ENCODE data around the gene RAB42.
"Not testable (repeated sequence)": the region's sequence is repeated elsewhere in the genome, so short reads cannot be mapped to it uniquely, and the experiment has no call there.

The RAB42 gene

GRCh38 chr1:28586585-28587391 lies 5.3 kb upstream of the RAB42 start:
- DNase-seq (ENCODE audit: low read depth in 2 of 2): not testable (repeated sequence)

- DNase-seq (ENCODE audit: low read depth in 2 of 2): no peak
Measured at GRCh38 chr1:28592321-28593071, 431 bp downstream of the RAB42 start.

- DNase-seq (ENCODE audit: low read depth in 2 of 2): not testable (repeated sequence)
Measured at GRCh38 chr1:28593988-28594356, 1.9 kb downstream of the RAB42 start.

GRCh38 chr1:28594686-28595411 lies 2.8 kb downstream of the RAB42 start:
- DNase-seq (ENCODE audit: low read depth in 2 of 2): not testable (repeated sequence)

- DNase-seq (ENCODE audit: low read depth in 2 of 2): no peak
Measured at GRCh38 chr1:28595412-28596191, 3.5 kb downstream of the RAB42 start.

GRCh38 chr1:28596276-28596675 lies 4.2 kb downstream of the RAB42 start:
- not testable (repeated sequence) for DNase-seq (ENCODE audit: low read depth in 2 of 2)

GRCh38 chr1:28601696-28602095 lies 9.6 kb downstream of the RAB42 start:
- DNase-seq (ENCODE audit: low read depth in 2 of 2): no peak

- no peak for DNase-seq (ENCODE audit: low read depth in 2 of 2)
Measured at GRCh38 chr1:28602536-28603439, 10.7 kb downstream of the RAB42 start.

- no peak for DNase-seq (ENCODE audit: low read depth in 2 of 2)
Measured at GRCh38 chr1:28604411-28604810, 12.3 kb downstream of the RAB42 start.

- no peak for DNase-seq (ENCODE audit: low read depth in 2 of 2)
Measured at GRCh38 chr1:28604962-28605361, 12.9 kb downstream of the RAB42 start.

GRCh38 chr1:28606771-28607170 lies 14.7 kb downstream of the RAB42 start:
- DNase-seq (ENCODE audit: low read depth in 2 of 2): no peak

- DNase-seq (ENCODE audit: low read depth in 2 of 2): no peak
Measured at GRCh38 chr1:28613175-28613574, 21.1 kb downstream of the RAB42 start.

GRCh38 chr1:28631713-28632112 lies 39.6 kb downstream of the RAB42 start:
- no peak for DNase-seq (ENCODE audit: low read depth in 2 of 2)

- DNase-seq (ENCODE audit: low read depth in 2 of 2): no peak
Measured at GRCh38 chr1:28632560-28632959, 40.5 kb downstream of the RAB42 start.

GRCh38 chr1:28640766-28641165 lies 48.7 kb downstream of the RAB42 start:
- no peak for DNase-seq (ENCODE audit: low read depth in 2 of 2)

- DNase-seq (ENCODE audit: low read depth in 2 of 2): no peak
Measured at GRCh38 chr1:28642056-28642846, 50.2 kb downstream of the RAB42 start.

GRCh38 chr1:28642847-28643635 lies 51.0 kb downstream of the RAB42 start, which contains the start of gene TAF12:
Gene TAF12, minus strand, starts transcription at chr1:28643067. Its CDS starts 20,986 bp downstream, at chr1:28622081.
- DNase-seq (ENCODE audit: low read depth in 2 of 2): peak; percentile 86 to 88

- DNase-seq (ENCODE audit: low read depth in 2 of 2): no peak
Measured at GRCh38 chr1:28644494-28644893, 52.4 kb downstream of the RAB42 start.

All from stimulated activated CD8-positive, alpha-beta memory T cell treated with anti-CD3 and anti-CD28 coated beads, Interleukin-2, amount 100 ng/mL, for 1 hour (primary cell).